ENCODE results near the gene PNMA8C. TPM values are rescaled to one million over a fixed set of nuclear protein-coding genes. Genes with fewer than 3 reads are reported as not detected.

PNMA8C gene
- total and polyA plus RNA-seq, 2 donors (not counting 3 experiments of a cell fraction or from before 2014, with no cell fraction given), result not detected

GRCh38 chr19:46422344-46422743, 6.4 kb downstream of the PNMA8C start:
- FAIRE-seq, result no peak
- DNase-seq (ENCODE audit: low read depth, low spot score), result no peak
- no peaks in the 10 kb centered on the region for H3K79me2 ChIP-seq (ENCODE audit: control insufficient read depth, insufficient read depth, low read length)
- H2AFZ ChIP-seq (ENCODE audit: low read depth, low read length), result no peak overlapping the region
- BruUV-seq (replicated peaks), result no TSS peak
- dilution Hi-C loops (cut with MboI; ENCODE audit: extremely low pct_ligation_motif_present, low sequenced_read_pairs), result no loop called here
- H3K9ac ChIP-seq (replicated peaks; ENCODE audit: extremely low read depth, insufficient read depth, low read length), result no peak overlapping the region
- peaks cover 18 to 25% of the 10 kb centered on the region in 2 experiments for H3K27me3 ChIP-seq (ENCODE audit: control insufficient read depth in 2 of 2, insufficient read depth in 2 of 2, low read length in 2 of 2)
- no peak for TF ChIP-seq POLR2A (IDR thresholded peaks at IDR 0.05; ENCODE audit: low read depth, low read length)
- TF ChIP-seq MAX (IDR thresholded peaks at IDR 0.05; ENCODE audit: insufficient read depth, insufficient read length), result no peak
- TF ChIP-seq EZH2 (IDR thresholded peaks at IDR 0.05; ENCODE audit: borderline replicate concordance, low read depth, low read length, severe bottlenecking), result no peak
- no peak for TF ChIP-seq FOS (IDR thresholded peaks at IDR 0.05; ENCODE audit: borderline replicate concordance, insufficient read depth, low read length)
- TF ChIP-seq GATA2 (IDR thresholded peaks at IDR 0.05; ENCODE audit: insufficient read depth, insufficient read length, low read depth, low read length), result no peak
- TF ChIP-seq JUN (IDR thresholded peaks at IDR 0.05; ENCODE audit: borderline replicate concordance, insufficient read depth, insufficient read length, low read depth), result no peak
- ChIA-PET POLR2A (no interaction called here), CTCF (interaction anchor here (1.2 kb wide), 1 partner anchor 21 kb away, joined by 5 read pairs; no protein-coding TSS in a partner anchor)
- no peak overlapping the region for H3K27ac ChIP-seq (ENCODE audit: insufficient read depth, low read depth, low read length)
- H3K9me3 ChIP-seq (replicated peaks; ENCODE audit: control insufficient read depth, insufficient read depth, low read length), result no peaks in the 10 kb centered on the region
- H3K9me1 ChIP-seq (replicated peaks; ENCODE audit: control insufficient read depth, extremely low read depth, insufficient read depth, low read length), result no peaks in the 10 kb centered on the region
- no peaks in the 10 kb centered on the region for H4K20me1 ChIP-seq (replicated peaks; ENCODE audit: control insufficient read depth, extremely low read depth, insufficient read depth, low read length)
- H3K4me1 ChIP-seq (ENCODE audit: control insufficient read depth, extremely low read depth, insufficient read depth, low read length), result peaks cover 6% of the 10 kb centered on the region
- H3K4me2 ChIP-seq (ENCODE audit: insufficient read depth, low read length), result no peak overlapping the region
- intact Hi-C loops (cut with micrococcal nuclease), result no loop called here
- no peaks in the 10 kb centered on the region for H3K36me3 ChIP-seq (ENCODE audit: control insufficient read depth in 2 of 2, extremely low read depth in 1 of 2, insufficient read depth in 2 of 2, low read length in 2 of 2)
- no peak overlapping the region for H3K4me3 ChIP-seq (replicated peaks in 1 of 3; ENCODE audit: insufficient read depth in 1 of 3, low read depth in 1 of 3, low read length in 3 of 3)

- Histone ChIP-seq H3K4me1 (ENCODE audit: control insufficient read depth, extremely low read depth, insufficient read depth, low read length) (no peaks in the 10 kb centered on the region), H3K36me3 (ENCODE audit: control insufficient read depth in 2 of 2, extremely low read depth in 1 of 2, insufficient read depth in 2 of 2, low read length in 2 of 2) (no peaks in the 10 kb centered on the region), H3K9me1 (replicated peaks; ENCODE audit: control insufficient read depth, extremely low read depth, insufficient read depth, low read length) (no peaks in the 10 kb centered on the region), H3K27me3 (ENCODE audit: control insufficient read depth in 2 of 2, insufficient read depth in 2 of 2, low read length in 2 of 2) (peaks cover 0 to 10% of the 10 kb centered on the region in 2 experiments), H3K4me3 (replicated peaks in 1 of 3; ENCODE audit: insufficient read depth in 1 of 3, low read depth in 1 of 3, low read length in 3 of 3) (no peak overlapping the region), H2AFZ (ENCODE audit: low read depth, low read length) (no peak overlapping the region), H3K9me3 (replicated peaks; ENCODE audit: control insufficient read depth, insufficient read depth, low read length) (no peaks in the 10 kb centered on the region), H3K79me2 (ENCODE audit: control insufficient read depth, insufficient read depth, low read length) (no peaks in the 10 kb centered on the region), H3K4me2 (ENCODE audit: insufficient read depth, low read length) (no peak overlapping the region), H4K20me1 (replicated peaks; ENCODE audit: control insufficient read depth, extremely low read depth, insufficient read depth, low read length) (no peaks in the 10 kb centered on the region), H3K27ac (ENCODE audit: insufficient read depth, low read depth, low read length) (no peak overlapping the region), H3K9ac (replicated peaks; ENCODE audit: extremely low read depth, insufficient read depth, low read length) (no peak overlapping the region)
- FAIRE-seq (no peak), DNase-seq (ENCODE audit: low read depth, low spot score) (no peak)
- TF ChIP-seq MAX (IDR thresholded peaks at IDR 0.05; ENCODE audit: insufficient read depth, insufficient read length) (no peak), FOS (IDR thresholded peaks at IDR 0.05; ENCODE audit: borderline replicate concordance, insufficient read depth, low read length) (no peak), POLR2A (IDR thresholded peaks at IDR 0.05; ENCODE audit: low read depth, low read length) (no peak), JUN (IDR thresholded peaks at IDR 0.05; ENCODE audit: borderline replicate concordance, insufficient read depth, insufficient read length, low read depth) (no peak), CTCF (IDR thresholded peaks at IDR 0.05; ENCODE audit: extremely low read depth in 1 of 2, insufficient read depth in 1 of 2, low read depth in 1 of 2, low read length in 2 of 2) (no peak), EZH2 (IDR thresholded peaks at IDR 0.05; ENCODE audit: borderline replicate concordance, low read depth, low read length, severe bottlenecking) (no peak), GATA2 (IDR thresholded peaks at IDR 0.05; ENCODE audit: insufficient read depth, insufficient read length, low read depth, low read length) (no peak), POLR2AphosphoS5 (IDR thresholded peaks at IDR 0.05; ENCODE audit: insufficient read depth, low read depth, low read length) (no peak), MYC (IDR thresholded peaks at IDR 0.05; ENCODE audit: low read depth, low read length) (no peak)
- CTCF ChIA-PET, result no interaction called here
- intact Hi-C loops (cut with micrococcal nuclease) (no loop called here), dilution Hi-C loops (cut with MboI; ENCODE audit: extremely low pct_ligation_motif_present, low sequenced_read_pairs) (no loop called here)
- POLR2A ChIA-PET, result no interaction called here
- no TSS peak for BruUV-seq (replicated peaks)
Observed at GRCh38 chr19:46420056-46420455, 8.7 kb downstream of the PNMA8C start.
